PC-3 (cell line): ENCODE measurements around the gene LRRC66. TPM values are rescaled to one million over a fixed set of nuclear protein-coding genes. Genes with fewer than 3 reads are reported as not detected.
A peak's percentile ranks its signal among the peaks of the same experiment; 100 is the strongest.

ENCODE experiments used
- ATAC-seq: fragments of 200-7000 bp; cut with Tn5 transposase; 2 replicates; pipeline ENCODE4 v1.9.1; 2020; ENCODE audit warnings: mild to moderate bottlenecking, moderate library complexity
- Bru-seq: library from RNA; stranded (reverse); fragments of 400-500 nt; gene quantifications from one replicate; lab custom pipeline; 2021; lab: Mats Ljungman, UMichigan
- BruChase-seq, 2 experiments: library from RNA; stranded (reverse); fragments of 400-500 nt; gene quantifications; one replicate each; lab custom pipeline; 2021; lab: Mats Ljungman, UMichigan
- BruUV-seq: library from RNA; stranded (reverse); fragments of 400-500 nt; replicated peaks from 2 replicates; lab custom pipeline; 2021; lab: Mats Ljungman, UMichigan
- CTCF ChIA-PET: fragments of 300-600 bp; sonication (Branson Sonifier 250); formaldehyde crosslinking; loops from one replicate; lab custom pipeline; 2022; ENCODE audit warnings: antibody characterized with exemption; lab: Charles Lee
- POLR2A ChIA-PET: fragments of 300-600 bp; sonication (Branson Sonifier 250); formaldehyde crosslinking; loops from one replicate; lab custom pipeline; 2022; ENCODE audit warnings: antibody characterized with exemption; ENCODE audit not compliant: unreplicated experiment; lab: Charles Lee
- DNase-seq: peaks from one replicate; pipeline ENCODE4 v3.0.0-alpha.2; 2015
- H2AFZ ChIP-seq: fragments of 300-600 bp; sonication (generic); 2 replicates; pipeline ENCODE4 v1.6.0; 2016; ENCODE audit warnings: antibody characterized with exemption, low read length
- H3F3A ChIP-seq: fragments of 300-600 bp; sonication (generic); one replicate; pipeline ENCODE4 v1.6.0; 2017; ENCODE audit warnings: antibody characterized with exemption, low read length, control low read depth, mild to moderate bottlenecking; ENCODE audit not compliant: unreplicated experiment
- H3K27ac ChIP-seq: fragments of 300-600 bp; sonication (generic); 2 replicates; pipeline ENCODE4 v1.5.1; 2016; ENCODE audit warnings: mild to moderate bottlenecking, low read length
- H3K27me3 ChIP-seq: fragments of 300-600 bp; sonication (generic); 2 replicates; pipeline ENCODE4 v1.6.1; 2016; ENCODE audit warnings: low read length, mixed read lengths
- H3K36me3 ChIP-seq: fragments of 300-600 bp; sonication (generic); 2 replicates; pipeline ENCODE4 v1.6.1; 2016; ENCODE audit warnings: low read depth, mixed run types, low read length, mixed read lengths
- H3K4me1 ChIP-seq: fragments of 300-600 bp; sonication (generic); 2 replicates; pipeline ENCODE4 v1.5.1; 2016; ENCODE audit warnings: low read length; ENCODE audit not compliant: insufficient read depth
- H3K4me2 ChIP-seq: fragments of 300-600 bp; sonication (generic); 2 replicates; pipeline ENCODE4 v1.6.0; 2016; ENCODE audit warnings: low read length
- H3K4me3 ChIP-seq: fragments of 300-600 bp; sonication (generic); 2 replicates; pipeline ENCODE4 v1.5.1; 2016; ENCODE audit warnings: mild to moderate bottlenecking, low read length, mixed read lengths
- H3K79me2 ChIP-seq: fragments of 300-600 bp; sonication (generic); 2 replicates; pipeline ENCODE4 v1.6.1; 2017; ENCODE audit warnings: low read length, mixed read lengths
- H3K9ac ChIP-seq: fragments of 300-600 bp; sonication (generic); 2 replicates; pipeline ENCODE4 v1.6.0; 2016; ENCODE audit warnings: mild to moderate bottlenecking, low read length
- H3K9me2 ChIP-seq: fragments of 300-600 bp; sonication (generic); replicated peaks from 2 replicates; pipeline ENCODE4 v1.6.1; 2016; ENCODE audit warnings: mixed run types, low read length, mixed read lengths
- H3K9me3 ChIP-seq: fragments of 300-600 bp; sonication (generic); 2 replicates; pipeline ENCODE4 v1.6.1; 2016; ENCODE audit warnings: low read length, mixed read lengths
- H4K20me1 ChIP-seq: fragments of 300-600 bp; sonication (generic); 2 replicates; pipeline ENCODE4 v1.6.1; 2016; ENCODE audit warnings: low read length, mixed read lengths
- EZH2 ChIP-seq: fragments of 300-600 bp; sonication (generic); IDR thresholded peaks from one replicate; pipeline ENCODE4 v1.6.1; 2017; ENCODE audit warnings: antibody characterized with exemption, mild to moderate bottlenecking, low read length; ENCODE audit not compliant: unreplicated experiment
- EZH2phosphoT487 ChIP-seq: fragments of 300-600 bp; sonication (generic); IDR thresholded peaks from 2 replicates; pipeline ENCODE4 v1.6.1; 2018; ENCODE audit warnings: mild to moderate bottlenecking, antibody characterized with exemption, low read length, borderline replicate concordance
- intact Hi-C: fragments of 100-400 bp; cut with micrococcal nuclease; formaldehyde crosslinking; loops from 2 replicates; pipeline ENCODE4 v1.9.0; 2023
- long read RNA-seq: library from polyadenylated mRNA; unstranded; transcript quantifications from one replicate; pipeline ENCODE4 v2.0.0, GENCODE V29; 2021; ENCODE audit not compliant: unreplicated experiment
- total RNA-seq: library from RNA; depleted of rRNA; stranded (reverse); fragments of >200 nt; gene quantifications from 2 replicates; pipeline ENCODE4 v1.2.3, GENCODE V29; 2014; rRNA removed
- TF ChIP-seq, protein P1 (sequence below): fragments of 300-600 bp; sonication (generic); conservative IDR thresholded peaks from 2 replicates; pipeline ENCODE4 v1.5.1; 2017; ENCODE audit warnings: antibody characterized with exemption, low read depth, mild to moderate bottlenecking, low read length

LRRC66 gene
- total RNA-seq (0.58 and 1.1 TPM in 2 replicates), Bru-seq, nascent RNA (percentile 42 among the genes with signal in this experiment), BruChase-seq, experiment 1, labeled RNA remaining after a 6-hour chase (percentile 56 among the genes with signal in this experiment), BruChase-seq, experiment 2, labeled RNA remaining after a 2-hour chase (percentile 61 among the genes with signal in this experiment)
- long read RNA-seq, result 0 reads

- POLR2A ChIA-PET, result no interaction called here
- peak; percentile 95 for ATAC-seq
- intact Hi-C loops, result loop anchor here (2.0 kb wide), 1 partner anchor 125 kb away; no protein-coding TSS in a partner anchor
These were observed at the start of gene LRRC66 for GRCh38 chr4:52019936-52020657. Gene LRRC66 (minus strand): TSS chr4:52020363. CDS start chr4:52017613, 2,750 bp downstream.

GRCh38 chr4:52069571-52069970, 49.4 kb upstream of the LRRC66 start:
- no peaks in the 10 kb centered on the region for H3K79me2 ChIP-seq
- peaks cover 38% of the 10 kb centered on the region for H3K27me3 ChIP-seq
- no peak overlapping the region for H3K9ac ChIP-seq
- no peaks in the 10 kb centered on the region for H4K20me1 ChIP-seq
- no peaks in the 10 kb centered on the region for H3K36me3 ChIP-seq
- no peak overlapping the region for H3K27ac ChIP-seq
- POLR2A ChIA-PET, result no interaction called here
- H3F3A ChIP-seq, result no peaks in the 10 kb centered on the region
- DNase-seq (no peak), ATAC-seq (no peak)
- no peak overlapping the region for H3K4me2 ChIP-seq
- H2AFZ ChIP-seq, result no peak overlapping the region
- CTCF ChIA-PET, result no interaction called here
- H3K4me3 ChIP-seq, result no peak overlapping the region
- no TSS peak for BruUV-seq
- H3K9me3 ChIP-seq, result no peaks in the 10 kb centered on the region
- H3K4me1 ChIP-seq, result no peaks in the 10 kb centered on the region
- intact Hi-C loops, result no loop called here
- TF ChIP-seq EZH2, result no peak
- TF ChIP-seq, protein P1, sequence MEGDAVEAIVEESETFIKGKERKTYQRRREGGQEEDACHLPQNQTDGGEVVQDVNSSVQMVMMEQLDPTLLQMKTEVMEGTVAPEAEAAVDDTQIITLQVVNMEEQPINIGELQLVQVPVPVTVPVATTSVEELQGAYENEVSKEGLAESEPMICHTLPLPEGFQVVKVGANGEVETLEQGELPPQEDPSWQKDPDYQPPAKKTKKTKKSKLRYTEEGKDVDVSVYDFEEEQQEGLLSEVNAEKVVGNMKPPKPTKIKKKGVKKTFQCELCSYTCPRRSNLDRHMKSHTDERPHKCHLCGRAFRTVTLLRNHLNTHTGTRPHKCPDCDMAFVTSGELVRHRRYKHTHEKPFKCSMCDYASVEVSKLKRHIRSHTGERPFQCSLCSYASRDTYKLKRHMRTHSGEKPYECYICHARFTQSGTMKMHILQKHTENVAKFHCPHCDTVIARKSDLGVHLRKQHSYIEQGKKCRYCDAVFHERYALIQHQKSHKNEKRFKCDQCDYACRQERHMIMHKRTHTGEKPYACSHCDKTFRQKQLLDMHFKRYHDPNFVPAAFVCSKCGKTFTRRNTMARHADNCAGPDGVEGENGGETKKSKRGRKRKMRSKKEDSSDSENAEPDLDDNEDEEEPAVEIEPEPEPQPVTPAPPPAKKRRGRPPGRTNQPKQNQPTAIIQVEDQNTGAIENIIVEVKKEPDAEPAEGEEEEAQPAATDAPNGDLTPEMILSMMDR, result no peak
- no peak for TF ChIP-seq EZH2phosphoT487
- no peaks in the 10 kb centered on the region; the same call in 1 of the 2 replicates for H3K9me2 ChIP-seq

More at GRCh38 chr4:52019936-52020657, at the start of gene LRRC66:
- TF ChIP-seq, protein P1, result no peak
- TF ChIP-seq EZH2, result no peak
- no TSS peak for BruUV-seq
- Histone ChIP-seq H3K27me3 (no peaks in the 10 kb centered on the region), H4K20me1 (no peaks in the 10 kb centered on the region), H3K4me1 (peaks cover 19% of the 10 kb centered on the region), H3K9ac (no peak within 1 kb of the TSS; the same call in 1 of the 2 replicates), H3F3A (peaks cover 3% of the 10 kb centered on the region), H3K27ac (peak within 1 kb of the TSS; percentile 60), H3K4me2 (peak within 1 kb of the TSS; percentile 75), H3K4me3 (peak within 1 kb of the TSS; percentile 29; the same call in 1 of the 2 replicates), H2AFZ (peak within 1 kb of the TSS; percentile 56), H3K79me2 (no peaks in the 10 kb centered on the region), H3K9me3 (no peaks in the 10 kb centered on the region), H3K9me2 (no peaks in the 10 kb centered on the region), H3K36me3 (peaks cover 12% of the 10 kb centered on the region; the same call in 1 of the 2 replicates)
- CTCF ChIA-PET, result interaction anchor here (0.6 to 0.7 kb wide), 2 partner anchors 61 to 136 kb away, joined by 3 to 4 read pairs; no protein-coding TSS in a partner anchor
- DNase-seq, result peak; percentile 83
